Measurements from ENCODE around the gene ULK1. TPM values are rescaled to one million over a fixed set of nuclear protein-coding genes. Genes with fewer than 3 reads are reported as not detected.
A peak's percentile ranks its signal among the peaks of the same experiment; 100 is the strongest.
"Not testable (repeated sequence)": the region's sequence is repeated elsewhere in the genome, so short reads cannot be mapped to it uniquely, and the experiment has no call there.

ULK1 gene
- total and polyA plus RNA-seq, 4 experiments from 2014 or later, result 0.08 to 55.7 (median 23.8) TPM

- Mint-ChIP-seq H3K36me3 (peaks cover 19 to 40% of the 10 kb centered on the region in 2 donors), H3K4me1 (peaks cover 49 to 77% (median 65%) of the 10 kb centered on the region in 4 donors), H3K27ac (peak overlapping the region in 2 of 7 donors; percentile 17 to 48)
- H3K36me3 ChIP-seq (ENCODE audit: insufficient read depth, low read length); H3K27me3 Mint-ChIP-seq; CTCF ChIA-PET (ENCODE audit: partially characterized antibody); H3K4me3 ChIP-seq (ENCODE audit: low read length in 2 of 2); intact Hi-C loops (cut with micrococcal nuclease); DNase-seq; H3K27ac ChIP-seq (ENCODE audit: low read depth, low read length); POLR2A ChIA-PET (ENCODE audit: partially characterized antibody); H3K9me3 ChIP-seq (ENCODE audit: control insufficient read depth in 1 of 2, low read length in 2 of 2); H3K9me3 Mint-ChIP-seq; H3K4me3 Mint-ChIP-seq; H3K27me3 ChIP-seq (ENCODE audit: insufficient read depth, low read length): not testable (repeated sequence)
- H3K4me1 ChIP-seq (ENCODE audit: insufficient read depth, low read length), result peaks cover 53% of the 10 kb centered on the region
Measured at GRCh38 chr12:131960590-131961325, 66.3 kb downstream of the ULK1 start.

DNA sequence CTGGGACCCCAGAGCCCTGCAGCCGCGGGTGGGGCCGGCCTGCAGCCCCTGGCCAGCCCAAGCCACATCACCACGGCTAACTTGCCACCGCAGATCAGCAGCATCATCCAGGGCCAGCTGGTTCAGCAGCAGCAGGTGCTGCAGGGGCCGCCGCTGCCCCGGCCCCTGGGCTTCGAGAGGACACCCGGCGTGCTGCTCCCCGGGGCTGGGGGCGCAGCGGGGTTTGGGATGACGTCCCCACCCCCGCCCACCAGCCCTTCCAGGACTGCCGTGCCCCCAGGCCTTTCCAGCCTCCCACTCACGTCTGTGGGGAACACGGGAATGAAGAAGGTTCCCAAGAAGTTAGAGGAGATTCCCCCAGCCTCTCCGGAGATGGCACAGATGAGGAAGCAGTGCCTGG, 66.9 kb downstream of the ULK1 start:
- peaks cover 43 to 72% (median 60%) of the 10 kb centered on the region in 4 donors for H3K4me1 Mint-ChIP-seq
- H3K27me3 ChIP-seq (ENCODE audit: insufficient read depth, low read length); H3K4me3 ChIP-seq (ENCODE audit: low read length in 2 of 2); DNase-seq; H3K27me3 Mint-ChIP-seq; H3K27ac ChIP-seq (ENCODE audit: low read depth, low read length); H3K9me3 ChIP-seq (ENCODE audit: control insufficient read depth in 1 of 2, low read length in 2 of 2); H3K4me3 Mint-ChIP-seq; H3K36me3 ChIP-seq (ENCODE audit: insufficient read depth, low read length); H3K9me3 Mint-ChIP-seq; intact Hi-C loops (cut with micrococcal nuclease): not testable (repeated sequence)
- H3K36me3 Mint-ChIP-seq, result peaks cover 19 to 40% of the 10 kb centered on the region in 2 donors
- H3K4me1 ChIP-seq (ENCODE audit: insufficient read depth, low read length), result peaks cover 47% of the 10 kb centered on the region
- H3K27ac Mint-ChIP-seq, result peak overlapping the region in 1 of 7 donors; percentile 81
- ChIA-PET POLR2A (ENCODE audit: partially characterized antibody) (interaction anchor here (1.3 kb wide), 1 partner anchor 12 kb away, joined by 3 read pairs; the partner anchor contains the start of gene EP400), CTCF (ENCODE audit: partially characterized antibody) (interaction anchor here (2.5 kb wide), 1 partner anchor 8 kb away, joined by 7 read pairs; no protein-coding TSS in a partner anchor)

DNA sequence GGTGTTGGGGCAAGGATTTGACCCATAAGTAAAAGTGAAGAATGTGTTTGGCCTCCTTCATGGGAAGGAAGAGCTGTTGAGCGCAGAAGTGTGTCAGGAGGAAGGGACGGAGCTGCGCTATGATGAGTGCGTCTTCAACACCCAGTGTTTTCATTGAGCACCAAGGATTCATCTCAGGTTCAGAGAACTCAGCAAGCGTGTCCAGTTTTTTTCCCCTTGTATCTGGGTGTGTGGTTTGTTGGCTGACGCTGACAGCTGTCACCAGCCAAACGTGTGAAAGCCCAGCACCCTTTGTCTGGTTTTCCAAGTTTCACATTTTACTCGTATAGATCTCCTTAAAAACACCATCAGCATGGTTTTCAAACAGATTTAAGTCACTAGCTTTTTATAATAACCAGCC, 67.6 kb downstream of the ULK1 start:
- H3K4me3 ChIP-seq (ENCODE audit: low read length in 2 of 2), result no peak overlapping the region
- H3K4me1 ChIP-seq (ENCODE audit: insufficient read depth, low read length), result peaks cover 40% of the 10 kb centered on the region
- H3K9me3 Mint-ChIP-seq, result no peaks in the 10 kb centered on the region
- peak overlapping the region in 5 of 7 donors; percentile 41 to 91 (median 77) for H3K27ac Mint-ChIP-seq
- peaks cover 40 to 65% (median 55%) of the 10 kb centered on the region in 4 donors for H3K4me1 Mint-ChIP-seq
- H3K9me3 ChIP-seq (ENCODE audit: control insufficient read depth in 1 of 2, low read length in 2 of 2), result no peaks in the 10 kb centered on the region
- ChIA-PET POLR2A (ENCODE audit: partially characterized antibody) (interaction anchor here (1.3 kb wide), 1 partner anchor 12 kb away, joined by 3 read pairs; the partner anchor contains the start of gene EP400), CTCF (ENCODE audit: partially characterized antibody) (interaction anchor here (2.5 kb wide), 1 partner anchor 9 kb away, joined by 7 read pairs; no protein-coding TSS in a partner anchor)
- intact Hi-C loops (cut with micrococcal nuclease), result no loop called here
- peak overlapping the region in 1 of 8 donors; percentile 43 for H3K4me3 Mint-ChIP-seq
- no peaks in the 10 kb centered on the region for H3K27me3 ChIP-seq (ENCODE audit: insufficient read depth, low read length)
- no peak overlapping the region for H3K27ac ChIP-seq (ENCODE audit: low read depth, low read length)
- peaks cover 19 to 40% of the 10 kb centered on the region in 2 donors for H3K36me3 Mint-ChIP-seq
- no peak for DNase-seq
- H3K27me3 Mint-ChIP-seq, result no peaks in the 10 kb centered on the region
- peaks cover 6% of the 10 kb centered on the region for H3K36me3 ChIP-seq (ENCODE audit: insufficient read depth, low read length)

DNA sequence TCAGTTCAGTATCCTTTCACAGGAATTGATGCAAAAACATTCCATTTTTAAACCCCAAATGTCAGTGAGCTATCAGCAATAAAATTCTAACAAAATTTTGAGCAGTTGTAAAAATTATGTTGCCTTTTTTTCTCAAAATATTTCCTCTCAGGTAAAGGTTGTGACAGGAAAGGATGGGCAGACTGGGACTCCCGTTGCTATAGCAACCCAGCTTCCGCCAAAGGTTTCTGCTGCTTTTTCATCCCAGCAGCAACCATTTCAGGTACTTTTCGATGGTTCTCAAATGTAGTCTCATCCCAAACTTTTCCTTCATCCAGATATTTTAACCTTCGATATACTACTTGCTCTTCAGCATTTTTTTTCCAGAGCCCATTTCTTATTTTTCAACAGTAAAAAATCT, 69.0 kb downstream of the ULK1 start:
- peak overlapping the region in 6 of 8 donors; percentile 2 to 50 (median 30) for H3K4me3 Mint-ChIP-seq
- Histone ChIP-seq H3K36me3 (ENCODE audit: insufficient read depth, low read length) (peaks cover 6% of the 10 kb centered on the region), H3K9me3 (ENCODE audit: control insufficient read depth in 1 of 2, low read length in 2 of 2) (no peaks in the 10 kb centered on the region), H3K27me3 (ENCODE audit: insufficient read depth, low read length) (no peaks in the 10 kb centered on the region), H3K27ac (ENCODE audit: low read depth, low read length) (peak overlapping the region; percentile 30), H3K4me3 (ENCODE audit: low read length in 2 of 2) (no peak overlapping the region), H3K4me1 (ENCODE audit: insufficient read depth, low read length) (peaks cover 31% of the 10 kb centered on the region)
- H3K27ac Mint-ChIP-seq, result peak overlapping the region; percentile 41 to 91 (median 80)
- CTCF ChIA-PET (ENCODE audit: partially characterized antibody), result interaction anchor here (0.9 to 2.5 kb wide), 3 partner anchors 10 to 858 kb away, joined by 3 to 7 read pairs (median 4); no protein-coding TSS in a partner anchor
- H3K4me1 Mint-ChIP-seq, result peaks cover 42 to 67% (median 55%) of the 10 kb centered on the region in 4 donors
- intact Hi-C loops (cut with micrococcal nuclease), result no loop called here
- no peaks in the 10 kb centered on the region for H3K27me3 Mint-ChIP-seq
- peak in 4 of 5 donors; percentile 45 to 58 (median 50) for DNase-seq
- POLR2A ChIA-PET (ENCODE audit: partially characterized antibody), result no interaction called here
- no peaks in the 10 kb centered on the region for H3K9me3 Mint-ChIP-seq
- H3K36me3 Mint-ChIP-seq, result peaks cover 28 to 39% of the 10 kb centered on the region in 2 donors

GRCh38 chr12:131965073-131965472, 70.7 kb downstream of the ULK1 start:
- ChIA-PET POLR2A (ENCODE audit: partially characterized antibody) (no interaction called here), CTCF (ENCODE audit: partially characterized antibody) (no interaction called here)
- peaks cover 31% of the 10 kb centered on the region for H3K4me1 ChIP-seq (ENCODE audit: insufficient read depth, low read length)
- Mint-ChIP-seq H3K27me3 (no peaks in the 10 kb centered on the region), H3K36me3 (peaks cover 30 to 38% of the 10 kb centered on the region in 2 donors), H3K4me3 (no peak overlapping the region), H3K27ac (peak overlapping the region in 6 of 7 donors; percentile 5 to 88 (median 47)), H3K4me1 (peaks cover 40 to 67% (median 53%) of the 10 kb centered on the region in 4 donors), H3K9me3 (no peaks in the 10 kb centered on the region)
- H3K4me3 ChIP-seq (ENCODE audit: low read length in 2 of 2), result no peak overlapping the region
- H3K27ac ChIP-seq (ENCODE audit: low read depth, low read length), result no peak overlapping the region
- intact Hi-C loops (cut with micrococcal nuclease), result no loop called here
- no peaks in the 10 kb centered on the region for H3K27me3 ChIP-seq (ENCODE audit: insufficient read depth, low read length)
- no peaks in the 10 kb centered on the region for H3K9me3 ChIP-seq (ENCODE audit: control insufficient read depth in 1 of 2, low read length in 2 of 2)
- DNase-seq, result no peak
- H3K36me3 ChIP-seq (ENCODE audit: insufficient read depth, low read length), result peaks cover 6% of the 10 kb centered on the region

DNA sequence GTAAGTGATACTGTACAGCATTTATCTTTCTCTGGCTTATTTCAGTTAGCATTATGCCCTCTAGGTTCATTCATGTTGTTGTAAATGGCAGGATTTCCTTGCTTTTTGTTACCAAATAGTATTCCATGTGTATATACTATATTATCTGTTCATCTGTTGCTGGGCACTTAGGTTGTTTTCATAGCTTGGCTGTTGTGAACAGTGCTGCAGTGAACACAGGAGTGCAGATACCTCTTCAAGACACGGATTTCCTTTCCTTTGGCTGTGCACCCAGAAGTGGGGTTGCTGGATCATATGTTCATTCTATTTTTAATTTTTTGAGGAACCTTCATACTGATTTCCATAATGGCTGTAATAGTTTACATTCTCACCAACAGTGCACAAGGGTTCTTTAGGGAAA, 76.8 kb downstream of the ULK1 start:
- ChIA-PET POLR2A (ENCODE audit: partially characterized antibody) (no interaction called here), CTCF (ENCODE audit: partially characterized antibody) (no interaction called here)
- peak overlapping the region in 4 of 7 donors; percentile 21 to 68 (median 40) for H3K27ac Mint-ChIP-seq
- no peaks in the 10 kb centered on the region for H3K27me3 Mint-ChIP-seq
- Histone ChIP-seq H3K9me3 (ENCODE audit: control insufficient read depth in 1 of 2, low read length in 2 of 2) (no peaks in the 10 kb centered on the region), H3K27ac (ENCODE audit: low read depth, low read length) (no peak overlapping the region), H3K36me3 (ENCODE audit: insufficient read depth, low read length) (peaks cover 3% of the 10 kb centered on the region), H3K4me1 (ENCODE audit: insufficient read depth, low read length) (peaks cover 17% of the 10 kb centered on the region), H3K4me3 (ENCODE audit: low read length in 2 of 2) (no peak overlapping the region), H3K27me3 (ENCODE audit: insufficient read depth, low read length) (no peaks in the 10 kb centered on the region)
- no peaks in the 10 kb centered on the region for H3K9me3 Mint-ChIP-seq
- H3K4me1 Mint-ChIP-seq, result peaks cover 22 to 49% (median 34%) of the 10 kb centered on the region in 4 donors
- no peak for DNase-seq
- peaks cover 11 to 14% of the 10 kb centered on the region in 2 donors for H3K36me3 Mint-ChIP-seq
- intact Hi-C loops (cut with micrococcal nuclease), result no loop called here
- no peak overlapping the region for H3K4me3 Mint-ChIP-seq
